AG09309 (cell line): ENCODE data around the gene MRPL36.

Experiments
- DNase-seq: peaks from one replicate; pipeline ENCODE4 v3.0.0-alpha.2; 2010; ENCODE audit warnings: low read depth
- H3K4me3 ChIP-seq: 2 replicates; pipeline ENCODE4 v1.5.1; 2011; ENCODE audit warnings: mild to moderate bottlenecking, low read depth, low read length, moderate library complexity; ENCODE audit not compliant: control insufficient read depth
- CTCF ChIP-seq: IDR thresholded peaks from 2 replicates; pipeline ENCODE4 v1.5.1; 2011; ENCODE audit warnings: mild to moderate bottlenecking, low read depth, low read length, inconsistent platforms; ENCODE audit not compliant: insufficient read depth, control insufficient read depth; ENCODE audit errors: missing control alignments

MRPL36 gene

DNA sequence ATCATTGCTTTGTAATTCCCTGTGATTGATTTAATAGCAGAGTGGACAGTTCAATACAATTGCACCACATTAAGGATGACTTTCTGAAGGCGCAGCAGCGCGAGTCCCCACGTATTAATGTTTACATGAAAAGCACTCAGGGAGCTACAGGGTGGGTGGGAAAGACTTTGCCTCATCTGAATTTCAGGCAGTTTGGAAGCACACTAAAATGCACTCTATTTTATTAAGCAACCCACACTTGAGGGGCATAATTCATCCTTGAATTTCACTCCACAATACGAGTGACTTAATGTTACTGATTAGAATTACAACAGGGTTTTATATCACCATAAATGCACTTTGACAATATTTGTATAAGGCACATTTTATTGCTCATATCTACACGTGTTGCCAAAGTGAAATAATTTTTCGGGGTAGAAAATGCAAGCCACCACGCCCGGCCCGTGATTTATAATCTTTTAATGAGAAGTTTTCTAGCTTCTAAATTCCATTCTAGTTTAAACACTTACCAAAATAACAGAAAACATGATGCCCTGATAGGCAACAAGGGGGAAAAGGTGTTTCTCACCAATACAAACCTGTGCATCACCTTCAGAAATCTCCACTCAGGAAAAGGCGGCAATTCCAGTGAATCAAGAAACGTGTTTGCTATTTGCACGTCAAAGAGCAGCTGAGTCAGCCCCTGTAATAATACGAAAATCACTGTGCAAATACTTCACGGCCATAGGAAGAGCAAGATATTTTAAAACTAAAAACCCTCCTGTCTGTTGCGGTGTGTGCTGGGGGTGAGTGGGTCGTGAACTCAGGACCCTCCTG is 42.6 kb upstream of the MRPL36 start:
- DNase-seq, result no peak
- TF ChIP-seq CTCF, result no peak
- H3K4me3 ChIP-seq, result no peak overlapping the region

- H3K4me3 ChIP-seq, result no peak overlapping the region
- no peak for DNase-seq
- TF ChIP-seq CTCF, result no peak
These were observed 41.3 kb upstream of the MRPL36 start for GRCh38 chr5:1840741-1841521.

DNA sequence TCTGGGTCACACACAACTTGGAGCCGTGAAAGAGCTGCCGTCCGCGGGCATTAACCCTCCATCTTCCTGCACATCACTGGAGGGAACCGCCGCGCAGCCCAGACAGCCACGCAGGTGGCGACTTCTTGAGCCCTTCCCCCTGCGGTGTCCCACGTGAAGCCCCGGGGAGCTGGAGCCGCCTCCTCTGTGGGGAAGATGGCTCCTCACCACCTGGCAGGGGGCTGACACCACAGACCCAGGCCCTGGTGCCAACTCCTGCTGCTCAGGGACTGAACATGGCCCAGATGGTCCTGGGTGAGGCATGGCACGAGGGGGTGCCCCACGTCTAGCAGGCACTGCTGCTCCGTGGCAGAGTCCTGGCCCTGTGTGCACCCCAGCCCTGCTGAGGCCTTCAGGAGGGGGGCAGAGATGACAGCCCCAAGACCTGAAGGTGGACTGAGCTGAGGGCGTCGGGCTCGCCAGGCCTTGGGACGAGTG is 40.5 kb upstream of the MRPL36 start:
- DNase-seq, result no peak
- TF ChIP-seq CTCF, result no peak
- no peak overlapping the region for H3K4me3 ChIP-seq

GRCh38 chr5:1838013-1838412 is 38.4 kb upstream of the MRPL36 start:
- no peak overlapping the region for H3K4me3 ChIP-seq
- TF ChIP-seq CTCF, result no peak
- no peak for DNase-seq

- DNase-seq, result no peak
- H3K4me3 ChIP-seq, result no peak overlapping the region
- TF ChIP-seq CTCF, result no peak
These were observed 37.5 kb upstream of the MRPL36 start for GRCh38 chr5:1836891-1837880.

DNA sequence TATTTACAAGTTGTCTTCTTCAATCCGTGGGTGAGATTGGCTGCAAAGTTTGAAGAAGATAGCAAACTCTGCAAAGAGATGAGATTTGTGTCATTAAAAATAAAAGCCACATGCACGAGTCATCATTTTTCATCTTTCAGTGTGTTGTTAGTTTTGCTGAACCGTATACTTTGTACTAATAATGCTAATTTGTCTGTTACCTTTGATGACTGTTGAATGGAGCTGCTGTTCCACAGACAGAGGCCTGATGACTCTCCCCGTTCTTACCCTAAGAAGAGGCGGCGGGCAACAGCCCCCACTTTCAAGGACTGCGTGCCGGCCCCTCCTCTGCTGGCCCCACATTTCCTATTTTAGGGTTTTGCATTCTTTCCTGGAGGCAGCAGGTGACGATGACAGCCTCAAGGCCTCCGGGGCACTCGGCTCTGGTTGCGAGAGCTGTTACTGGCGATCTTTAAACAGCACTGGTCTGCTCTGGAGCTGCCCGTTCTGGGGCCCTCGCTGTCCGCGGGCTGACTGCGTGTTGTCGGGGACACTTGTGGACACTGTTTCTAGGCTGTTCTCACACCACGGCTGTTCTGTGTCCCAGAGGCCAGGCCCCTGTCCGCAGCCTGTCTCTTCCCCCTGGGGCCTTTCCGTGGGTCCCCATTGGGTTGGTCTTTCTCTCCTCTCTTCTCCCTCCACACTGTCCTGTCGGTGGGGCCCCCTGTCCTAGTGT is 36.7 kb upstream of the MRPL36 start:
- no peak overlapping the region for H3K4me3 ChIP-seq
- no peak for DNase-seq
- TF ChIP-seq CTCF, result no peak
